HG03342 (cell line): Measurements from ENCODE around the gene ACLY.

Source experiments
- ATAC-seq: cut with Tn5 transposase; IDR thresholded peaks from one replicate; pipeline ENCODE4 v1.9.1; 2021; ENCODE audit warnings: mild to moderate bottlenecking, moderate library complexity; ENCODE audit not compliant: unreplicated experiment

The ACLY gene

GRCh38 chr17:41918314-41919164 is at the start of gene ACLY:
Gene ACLY (minus strand): TSS chr17:41918951. CDS start chr17:41913873, 5,078 bp downstream.
- ATAC-seq, result peak; percentile 92

- ATAC-seq, result no peak
Observed at GRCh38 chr17:41967921-41968578, 49.3 kb upstream of the ACLY start.

DNA sequence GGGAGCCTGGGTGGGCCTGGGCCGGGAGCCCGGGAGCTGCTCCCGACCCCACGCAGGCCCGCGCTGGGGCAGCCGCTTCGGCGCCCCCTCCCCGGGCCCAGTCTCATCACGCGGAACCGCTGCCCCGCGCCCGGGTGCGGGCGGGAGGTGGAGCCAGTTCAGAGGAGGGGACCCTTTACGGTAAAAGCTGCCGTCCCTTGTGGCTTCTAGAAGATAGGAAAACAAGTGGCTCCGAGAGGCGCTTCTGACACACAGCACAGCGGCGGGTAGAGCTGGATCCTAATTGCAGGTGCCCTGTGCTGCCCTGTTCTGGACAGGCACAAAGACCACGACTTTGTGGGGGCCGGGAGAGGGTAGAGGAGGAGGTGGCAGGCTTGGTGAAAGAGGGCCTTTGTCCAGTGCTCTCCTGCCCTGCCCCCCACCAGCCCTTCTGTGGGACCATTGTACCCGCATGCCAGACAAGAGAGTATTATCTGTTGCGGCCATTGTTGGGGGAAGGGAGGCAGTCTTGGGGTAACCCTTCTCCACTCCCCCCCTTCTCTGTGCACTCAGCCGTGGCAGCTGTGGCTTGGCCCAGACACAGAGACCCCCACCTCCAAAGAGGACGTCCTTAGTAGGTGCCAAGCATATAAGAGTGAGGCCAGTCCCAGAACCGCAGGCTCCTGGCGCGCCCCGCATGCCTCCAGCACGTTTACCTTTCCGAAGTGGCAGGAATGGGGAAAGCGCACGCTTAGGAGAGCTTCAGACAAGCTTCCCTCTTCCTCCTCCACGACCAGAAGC is 48.6 kb upstream of the ACLY start:
- no peak for ATAC-seq

GRCh38 chr17:41966463-41967140 is 47.9 kb upstream of the ACLY start, which contains the start of gene CNP:
Gene CNP (plus strand): TSS chr17:41966795. CDS start chr17:41966885, 90 bp downstream.
- peak; percentile 53 for ATAC-seq

- ATAC-seq, result no peak
Observed at GRCh38 chr17:41965694-41966462, 47.1 kb upstream of the ACLY start.

DNA sequence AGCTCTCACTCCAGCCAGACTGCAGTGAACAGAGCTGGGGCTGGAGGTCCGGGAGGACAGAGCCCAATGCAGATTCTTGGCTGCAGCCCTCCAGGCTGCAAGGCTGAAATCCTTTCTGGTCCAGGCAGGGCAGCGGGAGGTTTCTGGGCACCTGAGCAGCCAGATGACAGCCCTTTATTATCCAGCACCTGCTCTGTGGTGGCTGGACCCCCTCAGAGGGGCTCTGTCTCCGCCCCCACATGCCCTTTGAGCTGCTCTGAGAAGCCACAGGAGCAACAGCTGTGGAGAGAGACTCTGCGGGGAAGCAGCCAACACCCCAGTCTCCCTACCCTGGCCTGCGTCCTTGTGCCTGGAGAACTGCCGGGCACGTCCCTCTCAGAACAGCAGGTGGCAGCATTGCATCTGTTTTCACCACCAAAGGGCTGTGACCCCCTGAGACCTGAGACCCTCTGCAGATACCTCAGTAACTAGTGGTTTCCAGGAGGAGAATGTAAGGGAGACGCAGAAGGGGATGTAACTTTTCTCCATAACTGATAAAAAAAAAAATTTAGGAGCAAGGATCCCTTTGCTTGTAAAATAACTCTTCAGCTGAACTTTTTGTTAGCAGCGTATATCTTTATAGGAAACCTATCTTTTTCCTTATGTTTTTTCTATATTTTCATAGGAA is 44.1 kb upstream of the ACLY start:
- no peak for ATAC-seq

GRCh38 chr17:41962111-41962510 is 43.4 kb upstream of the ACLY start:
- no peak for ATAC-seq

DNA sequence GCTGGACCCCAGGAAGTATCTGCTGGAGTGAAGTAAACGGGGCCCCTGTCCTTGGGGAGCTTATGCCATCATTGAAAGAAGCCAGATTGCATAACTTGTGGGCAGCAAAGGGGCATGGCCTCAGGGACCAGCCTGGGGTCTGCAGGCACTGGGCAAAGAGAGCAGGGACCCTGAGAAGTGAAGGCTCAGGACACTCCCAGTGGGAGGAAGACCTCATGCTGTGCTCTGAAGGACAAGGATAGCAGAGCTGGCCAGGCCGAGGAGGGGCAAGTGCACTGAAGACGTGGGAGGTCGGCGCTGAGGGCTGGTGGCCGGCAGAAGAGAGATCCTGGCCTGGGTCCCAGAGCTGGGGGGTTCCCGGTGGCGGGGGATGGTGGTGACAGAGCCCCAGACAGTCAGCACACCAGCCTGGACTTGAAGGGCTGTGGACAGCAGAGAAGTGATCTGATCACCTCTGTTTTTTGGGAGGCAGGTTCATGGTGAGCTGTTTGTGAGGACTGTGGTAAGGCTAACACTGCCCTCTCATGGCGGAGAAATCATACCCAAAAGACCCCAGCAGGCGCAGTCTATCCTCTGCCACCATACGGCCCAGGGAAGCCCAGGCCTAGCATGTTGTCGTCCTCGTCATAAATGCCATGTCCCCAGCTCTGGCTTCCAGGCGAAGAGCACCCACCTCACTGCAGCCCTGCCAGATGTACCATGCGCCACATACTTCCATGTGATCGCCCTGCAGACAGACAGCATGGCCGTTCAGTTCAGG is 40.8 kb upstream of the ACLY start:
- ATAC-seq, result no peak

- no peak for ATAC-seq
Observed at GRCh38 chr17:41959030-41959335, 40.2 kb upstream of the ACLY start.

- ATAC-seq, result no peak
Observed at GRCh38 chr17:41957869-41958439, 39.2 kb upstream of the ACLY start.

DNA sequence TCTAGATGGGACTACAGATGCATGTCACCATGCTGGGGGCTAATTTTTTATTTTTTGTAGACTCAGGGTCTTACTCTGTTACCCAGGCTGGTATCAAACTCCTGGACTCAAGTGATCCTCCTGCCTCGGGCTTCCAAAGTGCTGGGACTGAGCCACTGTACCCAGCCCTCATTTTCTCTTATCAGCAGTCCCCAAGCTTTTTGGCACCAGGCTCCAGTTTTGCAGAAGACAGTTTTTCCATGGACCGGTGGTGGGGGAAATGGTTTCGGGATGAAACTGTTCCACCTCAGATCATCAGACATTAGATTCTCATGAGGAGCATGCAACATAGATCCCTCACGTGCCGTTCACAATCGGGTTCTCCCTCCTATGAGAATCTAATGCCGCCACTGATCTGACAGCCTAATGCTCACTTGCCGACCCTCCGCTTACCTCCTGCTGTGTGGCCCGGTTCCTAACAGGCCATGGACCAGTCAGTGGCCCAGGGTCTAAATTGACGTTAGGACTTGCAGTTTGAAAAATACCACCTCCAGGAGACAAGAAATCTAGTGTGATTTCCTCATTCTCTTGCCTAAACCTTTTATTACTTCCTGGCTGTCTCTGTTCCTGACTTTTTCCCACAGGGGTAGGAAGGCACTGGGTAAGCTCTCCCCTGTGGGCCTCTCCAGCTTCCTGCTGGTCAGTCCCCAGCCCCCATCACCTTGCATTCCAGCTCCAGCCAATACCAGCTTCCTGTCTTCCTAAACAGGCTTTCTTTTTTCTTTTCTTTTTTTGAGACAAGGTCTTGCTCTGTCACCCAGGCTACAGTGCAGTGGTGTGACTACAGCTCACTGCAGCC is 38.5 kb upstream of the ACLY start:
- ATAC-seq, result no peak

DNA sequence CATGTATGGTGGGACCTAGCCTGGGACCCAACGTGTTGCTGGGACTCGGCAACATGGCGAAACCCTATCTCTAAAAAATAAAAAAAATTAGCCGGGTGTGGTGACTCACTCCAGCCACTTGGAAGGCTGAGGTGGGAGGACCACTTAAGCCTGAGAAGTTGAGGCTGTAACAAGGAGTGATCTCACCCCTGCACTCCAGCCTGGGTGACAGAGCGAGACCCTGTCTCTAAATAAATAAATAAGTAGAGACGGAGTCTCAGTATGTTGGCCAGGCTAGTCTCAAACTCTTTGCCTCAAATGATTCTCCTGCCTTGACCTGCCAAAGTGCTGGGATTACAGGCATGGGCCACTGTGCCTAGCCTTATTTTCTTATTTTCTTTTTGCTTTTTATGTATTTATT is 37.8 kb upstream of the ACLY start:
- ATAC-seq, result no peak

GRCh38 chr17:41948762-41949460 is 30.2 kb upstream of the ACLY start:
- no peak for ATAC-seq

- ATAC-seq, result no peak
Observed at GRCh38 chr17:41944943-41945342, 26.2 kb upstream of the ACLY start.

GRCh38 chr17:41943492-41943891 is 24.7 kb upstream of the ACLY start:
- no peak for ATAC-seq

DNA sequence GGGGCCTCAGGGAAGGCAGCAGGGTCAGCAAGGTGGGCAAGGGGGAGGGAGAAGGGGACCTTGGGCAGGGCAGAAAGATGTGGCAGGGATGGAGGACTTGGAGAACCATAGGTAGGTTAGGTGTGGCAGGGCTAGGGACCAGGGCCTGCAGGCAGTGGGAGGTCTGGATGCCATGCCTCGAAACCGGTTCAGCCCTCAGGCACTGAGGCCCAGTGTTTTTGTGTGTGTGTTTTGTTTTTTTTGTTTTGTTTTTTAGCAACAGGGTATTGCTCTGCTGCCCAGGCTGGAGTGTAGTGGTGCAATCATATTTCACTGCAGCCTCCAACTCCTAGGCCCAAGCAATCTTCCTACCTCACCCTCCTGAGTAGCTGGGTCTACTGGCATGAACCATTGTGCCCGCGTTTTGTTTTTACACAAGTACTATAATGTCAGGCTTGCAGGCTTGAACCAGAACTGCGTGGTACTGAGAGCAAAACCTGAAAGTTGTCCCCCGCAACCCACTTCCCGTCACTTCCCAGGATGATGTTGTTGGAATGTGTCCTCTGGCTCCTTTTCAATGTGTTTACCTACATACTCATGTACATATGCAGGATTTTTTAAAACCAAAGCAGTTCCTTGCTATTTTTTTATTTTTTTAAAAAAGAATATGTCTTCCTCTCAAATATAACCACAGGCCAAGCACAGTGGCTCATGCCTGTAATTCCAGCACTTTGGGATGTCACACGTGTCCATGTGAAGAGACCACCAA is 24.0 kb upstream of the ACLY start:
- ATAC-seq, result no peak

DNA sequence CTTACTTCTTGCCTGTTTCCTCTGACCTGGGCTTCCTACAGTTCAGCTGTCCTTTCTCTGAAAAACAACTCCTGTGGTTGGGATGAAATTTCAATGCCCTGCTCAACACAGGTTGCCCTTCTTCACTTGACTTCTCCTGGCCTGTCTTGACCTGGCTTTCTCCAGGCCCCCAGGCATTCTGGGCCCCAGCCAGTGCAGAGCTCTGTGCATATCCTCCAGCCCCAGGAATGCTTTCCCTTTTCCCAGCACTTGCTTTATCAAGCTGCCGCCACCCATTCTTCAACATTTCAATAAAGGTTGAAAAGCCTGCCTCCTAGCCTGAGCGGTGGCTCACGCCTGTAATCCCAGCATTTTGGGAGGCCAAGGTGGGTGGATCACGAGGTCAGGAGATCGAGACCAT is 22.4 kb upstream of the ACLY start:
- no peak for ATAC-seq
